Posterior vena cava (tissue), 2 donors: ENCODE measurements around the gene MRM2. TPM values are rescaled to one million over a fixed set of nuclear protein-coding genes. Genes with fewer than 3 reads are reported as not detected.

Source experiments
- DNase-seq: peaks from one replicate; pipeline ENCODE4 v3.0.0-alpha.2; 2020; ENCODE audit warnings: low spot score
- intact Hi-C, 2 donors: fragments of 100-400 bp; cut with DNase I; formaldehyde crosslinking; loops; one replicate each; pipeline versions ENCODE4 v1.14.1 to v1.14.2; 2022 to 2023
- total RNA-seq, 2 donors: library from RNA; stranded (reverse); fragmentation: NEBNext Ultra II Directional; extraction: Animal tissue kit (Norgen Biotek cat#: 25700); gene quantifications; one replicate each; pipeline ENCODE4 v1.2.1, GENCODE V29; 2021
- donor health status: DM: yes; HTN: yes; CAD: no.
- donor health status: DM: yes; HTN: yes; CAD: no.

The MRM2 gene
- total RNA-seq, 2 donors from 2014 or later, result 12.3 to 15.6 TPM

DNA sequence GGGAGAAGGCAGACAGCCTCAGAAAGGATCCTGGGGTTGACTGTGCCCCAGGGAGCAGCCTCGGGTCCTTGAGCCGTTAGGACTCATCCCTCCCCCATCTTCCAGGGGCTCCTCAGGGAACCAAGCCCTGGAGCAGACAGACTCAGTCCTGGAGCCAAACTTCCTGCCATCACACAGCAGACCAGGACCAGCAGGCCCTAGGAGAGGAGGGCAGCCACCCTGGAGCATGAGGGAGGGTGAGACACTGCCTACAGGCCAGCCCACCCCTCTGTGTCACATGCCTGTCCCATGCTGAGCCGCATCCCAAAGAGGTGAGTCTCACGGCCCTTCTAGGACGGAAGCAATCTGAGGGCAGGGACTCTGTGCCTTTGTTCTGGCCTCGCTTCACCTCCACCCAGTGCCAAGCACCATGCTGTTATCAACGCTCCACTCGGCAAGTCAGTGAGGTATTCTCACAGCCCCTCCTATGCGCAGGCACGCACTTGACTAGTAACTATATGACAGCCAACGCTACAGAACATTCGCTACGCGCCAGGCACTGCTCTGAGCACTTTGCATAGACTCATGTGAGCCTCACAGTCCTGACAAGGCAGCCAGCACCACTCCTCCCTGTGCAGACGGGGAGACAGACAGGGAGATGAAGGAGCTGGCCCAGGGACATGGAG is 28.3 kb downstream of the MRM2 start:
- no peak for DNase-seq
- intact Hi-C loops, result loop anchor here (2.0 to 5.0 kb wide), 3 partner anchors 407 to 636 kb away; no protein-coding TSS in a partner anchor

- intact Hi-C loops, result loop anchor here (5.0 kb wide), 2 partner anchors 551 to 636 kb away; no protein-coding TSS in a partner anchor
- DNase-seq, result no peak
Measured at GRCh38 chr7:2212906-2213305, 29.1 kb downstream of the MRM2 start.

DNA sequence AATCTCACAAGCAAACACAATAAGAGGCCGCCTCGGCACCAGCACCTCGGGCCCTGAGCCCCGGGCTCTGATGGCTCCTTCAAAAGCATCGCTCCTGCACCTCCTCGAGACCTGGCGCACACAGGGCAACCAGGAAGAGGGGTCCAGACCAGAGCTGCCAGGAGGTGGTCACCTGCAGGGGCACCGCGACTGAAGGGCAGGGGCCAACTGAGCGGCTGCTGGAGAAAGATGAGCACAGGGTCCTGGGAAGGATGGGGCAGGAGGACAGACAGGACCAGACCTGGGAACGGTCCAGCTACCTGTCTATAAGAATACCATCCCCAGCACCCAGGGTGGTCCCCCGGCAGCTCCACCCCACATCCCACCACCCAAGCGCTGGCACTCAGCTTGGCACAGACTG is 30.1 kb downstream of the MRM2 start:
- intact Hi-C loops, result loop anchor here (5.0 kb wide), 2 partner anchors 550 to 635 kb away; no protein-coding TSS in a partner anchor
- no peak for DNase-seq

DNA sequence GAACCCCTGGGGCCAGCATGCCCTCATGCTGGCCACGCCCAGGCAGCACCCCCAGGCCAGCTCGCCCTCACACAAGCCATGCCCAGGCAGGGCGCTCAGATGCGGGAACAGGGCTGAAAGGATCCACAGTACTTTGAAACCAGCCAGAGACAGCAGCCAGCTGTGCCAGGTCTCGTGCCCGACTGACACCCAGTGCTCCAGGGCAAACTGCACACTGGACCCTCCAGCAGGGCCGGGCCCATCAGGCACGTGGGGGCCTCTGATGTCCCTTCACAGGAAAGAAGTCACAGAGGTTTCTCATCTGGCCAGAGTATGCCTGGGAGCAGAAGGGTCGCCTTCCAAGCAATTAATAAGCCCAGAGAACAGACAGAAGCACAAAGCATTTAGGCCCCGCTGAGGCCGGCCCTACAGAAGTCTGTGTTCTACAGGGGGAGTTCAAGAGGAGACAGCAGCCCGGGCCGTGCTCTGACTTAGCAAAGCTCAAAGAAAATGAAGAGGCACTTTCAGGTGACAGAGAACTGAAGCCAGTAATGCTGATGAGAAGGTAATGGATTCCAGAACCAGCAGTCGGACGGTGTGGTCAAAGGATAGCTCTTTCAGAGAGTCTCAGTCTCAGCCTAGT is 30.6 kb downstream of the MRM2 start:
- intact Hi-C loops, result loop anchor here (5.0 kb wide), 2 partner anchors 549 to 634 kb away; no protein-coding TSS in a partner anchor
- DNase-seq, result no peak

DNA sequence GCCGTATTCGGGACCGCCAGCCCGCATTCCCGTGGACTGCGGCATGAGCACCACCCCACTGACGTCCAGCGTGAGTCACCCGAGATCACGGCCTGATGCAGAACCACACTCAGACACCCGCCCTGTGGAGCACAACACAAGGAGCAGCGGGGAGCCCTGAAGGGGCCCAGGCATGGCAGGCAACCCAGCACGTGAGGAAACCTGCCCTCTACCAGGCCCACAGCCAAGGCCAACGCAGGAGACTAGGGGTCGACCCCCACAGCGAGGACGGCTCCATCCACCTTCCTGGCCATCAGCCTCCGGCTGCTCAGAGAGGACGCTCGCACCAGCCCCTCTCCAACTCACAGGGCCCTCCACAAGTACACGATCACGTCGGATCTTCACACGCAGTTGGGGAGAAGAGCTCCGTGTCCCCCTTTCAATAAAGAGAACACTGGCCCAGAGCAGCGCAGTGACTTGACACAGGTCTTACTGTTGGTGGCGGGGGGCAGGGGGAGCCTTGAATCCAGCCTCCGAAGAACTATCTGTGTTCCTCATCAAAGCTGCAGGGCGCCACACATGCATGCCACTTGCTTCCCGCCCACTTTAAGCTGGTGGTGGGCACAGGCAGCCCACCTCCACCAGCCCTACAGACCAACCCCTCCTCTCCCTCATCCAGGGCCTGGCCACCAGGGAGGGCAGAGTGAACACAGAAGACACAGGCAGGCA is 31.3 kb downstream of the MRM2 start:
- peak; percentile 69 for DNase-seq

DNA sequence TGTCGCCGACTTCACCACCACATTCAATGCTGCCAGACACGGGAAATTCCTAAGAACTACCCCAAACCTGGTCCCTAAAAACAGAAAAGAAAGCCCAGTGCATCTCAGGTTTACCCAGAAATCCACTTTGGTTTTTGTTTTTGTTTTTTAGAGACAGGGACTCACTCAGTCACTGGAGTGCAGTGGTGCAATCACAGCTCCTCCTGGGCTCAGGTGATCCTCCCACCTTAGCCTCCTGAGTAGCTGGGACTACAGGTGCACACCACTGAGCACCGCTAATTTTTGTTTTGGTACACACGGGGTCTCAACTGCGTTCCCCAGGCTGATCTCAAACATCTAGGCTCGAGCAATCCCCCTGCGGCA is 32.1 kb downstream of the MRM2 start:
- intact Hi-C loops, result loop anchor here (5.0 to 10.0 kb wide), 4 partner anchors 535 to 633 kb away; partner anchors contain the start of gene ELFN1 (in 1 of the 2)
- peak; percentile 65 for DNase-seq

More for the DNA sequence above, 31.3 kb downstream of the MRM2 start:
- intact Hi-C loops, result loop anchor here (5.0 kb wide), 2 partner anchors 548 to 633 kb away; no protein-coding TSS in a partner anchor

- intact Hi-C loops, result loop anchor here (10.0 kb wide), 2 partner anchors 535 to 625 kb away; partner anchors contain the start of gene ELFN1 (in 1 of the 2)
- peak; percentile 88 for DNase-seq
Measured at GRCh38 chr7:2209146-2209960, 32.7 kb downstream of the MRM2 start.

DNA sequence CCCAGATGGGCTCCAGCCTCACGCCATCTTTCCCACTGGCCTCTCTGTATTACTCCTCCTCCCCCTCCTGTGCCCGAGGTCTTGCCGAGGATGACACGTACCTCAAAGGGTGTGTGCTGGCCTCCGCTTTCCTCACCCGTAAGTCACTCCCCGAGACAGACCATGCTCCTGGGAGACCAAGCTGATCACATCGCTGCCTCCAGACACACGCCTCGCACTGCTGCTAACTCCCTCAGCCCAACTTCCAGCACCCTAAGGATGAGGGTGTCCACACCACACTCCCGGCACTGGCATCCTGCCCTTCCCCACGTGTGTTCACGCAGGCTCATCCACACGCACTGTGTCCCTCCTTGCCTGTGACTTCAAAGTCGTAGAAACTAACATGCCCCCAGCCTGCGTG is 33.3 kb downstream of the MRM2 start:
- no peak for DNase-seq
- intact Hi-C loops, result loop anchor here (10.0 kb wide), 2 partner anchors 534 to 624 kb away; partner anchors contain the start of gene ELFN1 (in 1 of the 2)

DNA sequence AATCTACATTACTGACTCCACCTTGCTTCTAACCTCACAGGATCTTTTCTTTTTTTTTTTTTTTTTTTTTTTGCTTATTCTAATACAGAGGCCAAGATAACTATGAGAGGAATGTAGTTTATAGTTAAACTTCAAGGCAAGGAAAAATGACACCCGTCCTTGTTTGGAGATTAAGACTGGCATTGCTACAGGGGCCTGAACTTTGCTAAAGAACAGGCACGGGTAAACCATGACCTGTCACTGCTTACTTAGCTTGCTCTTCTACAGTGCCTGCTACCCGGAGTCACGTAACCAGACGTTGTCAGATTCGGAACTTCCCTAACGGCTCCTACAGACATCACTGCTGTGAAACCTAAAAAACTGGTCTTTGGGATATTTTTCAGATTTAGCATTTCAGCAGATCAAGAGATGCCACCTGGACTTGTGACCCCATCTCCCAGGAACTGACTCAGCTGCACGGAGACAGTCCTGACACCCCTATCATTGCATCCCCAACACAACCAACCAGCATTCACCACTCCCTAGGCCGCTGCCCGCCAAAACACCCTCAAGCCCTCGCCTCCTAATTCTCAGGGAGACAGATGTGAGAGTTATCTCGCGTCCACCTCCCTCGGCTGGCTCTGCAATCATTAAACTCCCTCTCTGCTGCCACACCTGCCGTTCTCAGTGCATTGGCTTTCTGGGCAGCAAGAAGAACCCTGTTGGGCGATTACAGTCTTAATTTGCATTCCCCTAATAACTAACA is 36.8 kb downstream of the MRM2 start:
- intact Hi-C loops, result loop anchor here (10.0 kb wide), 2 partner anchors 530 to 620 kb away; partner anchors contain the start of gene ELFN1 (in 1 of the 2)
- peak; percentile 54 for DNase-seq

- DNase-seq, result no peak
- intact Hi-C loops, result loop anchor here (10.0 kb wide), 2 partner anchors 530 to 620 kb away; partner anchors contain the start of gene ELFN1 (in 1 of the 2)
Measured at GRCh38 chr7:2204446-2204845, 37.6 kb downstream of the MRM2 start.

DNA sequence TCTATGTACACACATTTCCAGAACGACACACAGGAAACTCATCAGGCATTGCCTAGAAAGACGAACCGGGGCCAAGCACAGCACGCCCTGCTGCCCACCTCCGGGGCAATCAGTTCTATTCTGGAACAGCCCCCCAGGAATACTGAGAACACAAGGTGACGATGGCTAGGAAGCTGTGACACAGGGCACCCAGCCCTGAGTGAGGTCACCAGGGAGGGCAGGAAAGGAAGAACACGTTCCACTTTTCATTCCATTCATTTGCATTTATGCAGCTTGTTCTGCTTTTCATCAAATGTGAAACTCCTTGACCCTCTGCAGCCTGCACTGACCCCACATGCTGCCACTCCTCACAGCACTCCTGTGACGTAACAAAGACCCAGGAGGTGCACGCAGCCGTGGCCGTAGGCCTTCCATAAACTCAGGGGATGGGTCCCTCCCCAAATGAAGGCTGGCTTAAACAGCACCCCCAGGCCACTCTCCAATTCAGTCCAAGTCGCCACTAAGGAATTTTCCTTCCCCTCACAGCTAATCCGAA is 38.2 kb downstream of the MRM2 start:
- peak; percentile 35 for DNase-seq
- intact Hi-C loops, result loop anchor here (10.0 kb wide), 2 partner anchors 529 to 619 kb away; partner anchors contain the start of gene ELFN1 (in 1 of the 2)

DNA sequence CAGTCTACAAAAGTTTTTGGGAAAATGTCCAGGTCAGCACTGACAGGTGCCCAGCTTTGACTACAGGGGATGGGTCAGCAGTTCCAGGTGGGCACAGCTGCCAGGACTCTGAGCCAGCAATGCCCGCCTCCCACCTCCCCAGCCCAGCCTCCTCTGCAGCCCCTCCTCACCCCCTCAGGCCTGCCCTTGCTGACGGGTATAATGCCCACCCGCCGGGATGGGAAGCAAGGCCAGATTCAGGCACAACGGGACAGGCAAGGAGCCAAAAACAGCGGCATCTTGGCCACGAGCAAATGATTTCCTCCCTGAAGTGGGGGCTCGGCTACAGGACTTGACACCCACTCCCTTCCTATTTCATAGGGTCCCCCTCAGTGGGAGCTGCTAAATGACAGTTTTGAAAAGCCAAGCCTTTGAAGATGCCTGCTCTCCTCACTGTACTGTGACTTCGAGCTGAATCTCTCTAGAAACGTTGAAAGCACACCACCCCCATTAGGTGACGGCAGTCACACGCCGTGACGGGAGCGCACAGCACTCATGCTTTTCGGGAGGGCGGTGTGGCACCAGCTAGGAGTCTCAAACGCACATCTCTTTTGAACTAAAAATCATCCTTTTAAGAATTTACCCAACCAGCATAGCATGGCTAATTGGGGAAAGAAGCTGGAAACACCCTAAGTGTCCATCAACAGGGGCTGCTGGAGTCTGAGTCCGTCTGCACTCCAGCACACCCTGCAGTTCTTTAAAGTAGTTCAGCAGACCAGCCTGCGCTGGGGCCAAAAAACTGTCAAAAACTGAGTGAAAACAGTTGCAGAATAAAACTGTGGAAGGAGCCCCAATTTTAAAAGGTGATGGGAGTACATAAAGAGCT is 38.9 kb downstream of the MRM2 start:
- peak; percentile 74 for DNase-seq
- intact Hi-C loops, result loop anchor here (10.0 kb wide), 2 partner anchors 528 to 618 kb away; partner anchors contain the start of gene ELFN1 (in 1 of the 2)

DNA sequence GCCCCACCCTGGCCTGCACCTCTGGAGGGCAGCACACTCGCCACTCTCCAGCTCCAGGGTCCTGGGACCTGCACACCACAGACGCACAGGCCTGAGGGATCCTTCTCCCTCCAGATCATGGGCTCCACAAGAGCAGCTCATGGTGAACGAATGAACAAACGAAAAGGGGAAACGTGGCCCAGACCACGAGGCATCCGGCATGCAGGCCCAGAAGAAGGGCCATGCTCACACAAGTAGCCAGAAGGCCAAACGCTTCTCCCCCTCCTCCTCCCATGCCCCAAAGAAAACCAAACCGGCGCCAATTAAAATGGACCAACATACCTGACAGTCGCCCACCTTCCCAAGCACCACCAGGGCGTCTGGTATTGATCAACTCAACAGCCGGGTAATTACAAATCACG is 39.6 kb downstream of the MRM2 start:
- intact Hi-C loops, result loop anchor here (10.0 kb wide), 2 partner anchors 528 to 618 kb away; partner anchors contain the start of gene ELFN1 (in 1 of the 2)
- DNase-seq, result peak; percentile 63

GRCh38 chr7:2201686-2202360 is 40.2 kb downstream of the MRM2 start:
- intact Hi-C loops, result loop anchor here (10.0 kb wide), 2 partner anchors 527 to 617 kb away; partner anchors contain the start of gene ELFN1 (in 1 of the 2)
- DNase-seq, result peak; percentile 75

DNA sequence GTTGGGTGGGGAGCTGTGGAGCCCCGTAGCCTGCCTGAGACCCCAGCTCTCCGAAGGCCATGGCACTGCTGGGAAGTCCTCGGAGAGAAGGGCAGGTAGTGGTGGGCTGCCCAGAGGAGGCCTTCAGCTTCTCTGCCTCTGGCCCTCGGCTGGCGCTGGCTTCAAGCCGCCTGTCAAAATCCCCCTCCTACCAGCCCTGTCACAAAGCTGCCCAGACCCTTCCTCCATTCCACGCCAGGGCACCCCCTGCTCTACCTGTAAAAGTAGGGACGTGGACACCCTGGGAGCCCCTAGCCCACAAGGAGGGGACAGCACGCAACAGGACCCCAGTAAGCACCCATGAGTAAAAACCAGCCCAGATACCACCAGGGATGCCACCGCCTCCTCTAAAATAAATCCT is 40.9 kb downstream of the MRM2 start:
- intact Hi-C loops, result loop anchor here (10.0 kb wide), 2 partner anchors 526 to 616 kb away; partner anchors contain the start of gene ELFN1 (in 1 of the 2)
- DNase-seq, result peak; percentile 41

DNA sequence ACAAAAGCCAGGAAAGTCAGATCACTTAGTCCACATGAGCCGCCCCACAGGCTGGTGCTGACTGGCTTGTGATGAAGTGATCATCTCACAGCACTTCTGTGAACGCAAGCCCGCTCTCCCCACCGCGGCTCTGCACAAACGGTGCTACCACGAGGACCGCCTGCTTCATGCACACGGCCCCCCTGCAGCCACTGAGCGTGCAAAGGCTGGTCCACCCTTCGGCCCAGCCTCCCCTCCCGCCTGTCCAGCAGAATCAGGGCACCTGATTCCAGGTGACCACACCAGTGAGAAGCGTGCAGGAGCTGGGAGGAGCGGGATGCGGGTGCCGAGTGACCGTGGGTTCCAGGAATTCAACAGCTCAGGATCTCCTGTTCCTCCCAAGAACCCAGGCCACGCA is 41.4 kb downstream of the MRM2 start:
- DNase-seq, result peak; percentile 63
- intact Hi-C loops, result loop anchor here (10.0 kb wide), 2 partner anchors 526 to 616 kb away; partner anchors contain the start of gene ELFN1 (in 1 of the 2)
